Vagina (tissue), 2 donors: ENCODE results near the gene HCRT. TPM values are rescaled to one million over a fixed set of nuclear protein-coding genes. Genes with fewer than 3 reads are reported as not detected.

Experiments used
- DNase-seq, 2 donors: peaks; one replicate each; pipeline ENCODE4 v3.0.0-alpha.2; 2017; ENCODE audit errors: extremely low spot score in 2 of 2
- H3K27ac ChIP-seq: fragments of 200-600 bp; sonication (generic); one replicate; pipeline ENCODE4 v1.5.1; 2019
- H3K27me3 ChIP-seq: fragments of 200-600 bp; sonication (generic); one replicate; pipeline ENCODE4 v1.5.1; 2019
- H3K36me3 ChIP-seq, 2 donors: fragments of 200-600 bp; sonication (generic); one replicate each; pipeline ENCODE4 v1.5.1; 2017 to 2019
- H3K4me1 ChIP-seq: fragments of 200-600 bp; sonication (generic); one replicate; pipeline ENCODE4 v1.5.1; 2019
- H3K4me3 ChIP-seq, 2 donors: fragments of 200-600 bp; sonication (generic); 1 replicate in 1 of 2; 2 replicates in 1 of 2; pipeline ENCODE4 v1.5.1; 2016 to 2019
- H3K9me3 ChIP-seq: fragments of 200-600 bp; sonication (generic); one replicate; pipeline ENCODE4 v1.5.1; 2019
- POLR2A ChIP-seq, 2 donors: fragments of 450-650 bp; IDR thresholded peaks; one replicate each; pipeline ENCODE4 v1.6.1; 2017; ENCODE audit warnings: antibody characterized with exemption in 2 of 2, mild to moderate bottlenecking in 2 of 2, moderate library complexity in 2 of 2
- POLR2AphosphoS5 ChIP-seq, 2 donors: sonication (generic); formaldehyde crosslinking; IDR thresholded peaks; one replicate each; pipeline ENCODE4 v1.9.0; 2017; ENCODE audit warnings: antibody characterized with exemption in 2 of 2, mild to moderate bottlenecking in 2 of 2, low read depth in 1 of 2; ENCODE audit not compliant: insufficient read depth in 1 of 2
- intact Hi-C: fragments of 100-400 bp; cut with DNase I; formaldehyde crosslinking; loops from one replicate; pipeline ENCODE4 v1.15.1; 2023
- total RNA-seq: library from RNA; depleted of rRNA; stranded (reverse); fragments of >200 nt; gene quantifications from one replicate; pipeline ENCODE4 v1.2.3, GENCODE V29; 2016
- TF ChIP-seq, protein P1 (sequence below), 3 experiments: fragments of 450-650 bp in 2 of 3; fragments of 200-600 bp in 1 of 3; sonication (generic) in 1 of 3; IDR thresholded peaks; one replicate each; pipeline ENCODE4 v1.5.1; 2017 to 2019; ENCODE audit warnings: antibody characterized with exemption in 3 of 3, mild to moderate bottlenecking in 2 of 3, moderate library complexity in 2 of 3

Gene HCRT
- total RNA-seq, 1 donor from 2014 or later, result not detected

DNA sequence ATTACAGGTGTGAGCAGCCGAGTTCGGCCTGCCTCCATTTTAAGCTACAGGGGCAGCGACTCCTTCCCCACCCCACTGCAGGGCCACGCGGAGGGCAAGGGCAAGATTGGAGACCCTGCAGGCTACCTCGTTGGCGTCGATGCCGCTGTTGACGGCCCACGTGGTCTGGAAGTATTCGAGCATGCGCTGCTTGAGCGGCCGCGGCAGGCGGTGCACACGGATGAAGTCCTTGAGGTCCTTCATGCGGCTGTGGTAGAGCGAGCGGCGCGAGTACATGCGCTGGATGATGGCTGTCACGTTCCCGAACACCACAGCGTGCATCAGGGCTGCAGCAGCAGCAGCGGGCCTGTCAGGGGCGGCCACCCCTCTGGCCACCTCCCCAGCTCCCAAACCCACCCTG lies 15.9 kb downstream of the HCRT start:
- TF ChIP-seq POLR2A (IDR thresholded peaks at IDR 0.05) (no peak), POLR2AphosphoS5 (IDR thresholded peaks at IDR 0.05; ENCODE audit: insufficient read depth in 1 of 2, low read depth in 1 of 2) (no peak)
- TF ChIP-seq, protein P1, sequence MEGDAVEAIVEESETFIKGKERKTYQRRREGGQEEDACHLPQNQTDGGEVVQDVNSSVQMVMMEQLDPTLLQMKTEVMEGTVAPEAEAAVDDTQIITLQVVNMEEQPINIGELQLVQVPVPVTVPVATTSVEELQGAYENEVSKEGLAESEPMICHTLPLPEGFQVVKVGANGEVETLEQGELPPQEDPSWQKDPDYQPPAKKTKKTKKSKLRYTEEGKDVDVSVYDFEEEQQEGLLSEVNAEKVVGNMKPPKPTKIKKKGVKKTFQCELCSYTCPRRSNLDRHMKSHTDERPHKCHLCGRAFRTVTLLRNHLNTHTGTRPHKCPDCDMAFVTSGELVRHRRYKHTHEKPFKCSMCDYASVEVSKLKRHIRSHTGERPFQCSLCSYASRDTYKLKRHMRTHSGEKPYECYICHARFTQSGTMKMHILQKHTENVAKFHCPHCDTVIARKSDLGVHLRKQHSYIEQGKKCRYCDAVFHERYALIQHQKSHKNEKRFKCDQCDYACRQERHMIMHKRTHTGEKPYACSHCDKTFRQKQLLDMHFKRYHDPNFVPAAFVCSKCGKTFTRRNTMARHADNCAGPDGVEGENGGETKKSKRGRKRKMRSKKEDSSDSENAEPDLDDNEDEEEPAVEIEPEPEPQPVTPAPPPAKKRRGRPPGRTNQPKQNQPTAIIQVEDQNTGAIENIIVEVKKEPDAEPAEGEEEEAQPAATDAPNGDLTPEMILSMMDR (IDR thresholded peaks at IDR 0.05), result no peak
- H3K36me3 ChIP-seq, result no peaks in the 10 kb centered on the region
- no peak for DNase-seq
- no peak overlapping the region for H3K27ac ChIP-seq
- no peaks in the 10 kb centered on the region for H3K9me3 ChIP-seq
- intact Hi-C loops, result no loop called here
- H3K4me1 ChIP-seq, result no peaks in the 10 kb centered on the region
- H3K27me3 ChIP-seq, result no peaks in the 10 kb centered on the region
- no peak overlapping the region for H3K4me3 ChIP-seq

DNA sequence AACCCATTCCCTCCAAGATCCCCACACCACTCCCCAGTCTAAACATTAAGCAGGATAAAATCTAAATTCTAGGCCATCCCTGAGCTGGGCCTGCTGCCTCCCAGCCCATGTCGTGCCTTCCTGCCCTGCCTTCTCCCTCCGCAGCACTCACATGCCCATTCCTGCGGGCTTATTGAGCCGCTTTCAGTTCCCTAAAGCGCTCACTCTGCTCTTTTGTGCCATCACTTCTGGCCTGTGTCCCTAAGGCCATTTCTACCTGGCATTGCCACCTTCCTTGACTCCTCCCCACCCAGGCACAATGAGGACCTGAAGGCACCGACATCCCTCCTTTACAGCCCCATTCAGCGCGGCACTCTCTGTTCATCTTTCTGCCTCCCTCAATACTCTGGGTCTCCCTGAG lies 17.4 kb downstream of the HCRT start:
- H3K4me3 ChIP-seq, result no peak overlapping the region
- no peaks in the 10 kb centered on the region for H3K9me3 ChIP-seq
- H3K27ac ChIP-seq, result no peak overlapping the region
- no peaks in the 10 kb centered on the region for H3K27me3 ChIP-seq
- H3K4me1 ChIP-seq, result no peaks in the 10 kb centered on the region
- intact Hi-C loops, result no loop called here
- no peaks in the 10 kb centered on the region for H3K36me3 ChIP-seq
- TF ChIP-seq POLR2A (IDR thresholded peaks at IDR 0.05) (no peak), POLR2AphosphoS5 (IDR thresholded peaks at IDR 0.05; ENCODE audit: insufficient read depth in 1 of 2, low read depth in 1 of 2) (no peak)
- TF ChIP-seq, protein P1 (IDR thresholded peaks at IDR 0.05), result no peak
- no peak for DNase-seq

DNA sequence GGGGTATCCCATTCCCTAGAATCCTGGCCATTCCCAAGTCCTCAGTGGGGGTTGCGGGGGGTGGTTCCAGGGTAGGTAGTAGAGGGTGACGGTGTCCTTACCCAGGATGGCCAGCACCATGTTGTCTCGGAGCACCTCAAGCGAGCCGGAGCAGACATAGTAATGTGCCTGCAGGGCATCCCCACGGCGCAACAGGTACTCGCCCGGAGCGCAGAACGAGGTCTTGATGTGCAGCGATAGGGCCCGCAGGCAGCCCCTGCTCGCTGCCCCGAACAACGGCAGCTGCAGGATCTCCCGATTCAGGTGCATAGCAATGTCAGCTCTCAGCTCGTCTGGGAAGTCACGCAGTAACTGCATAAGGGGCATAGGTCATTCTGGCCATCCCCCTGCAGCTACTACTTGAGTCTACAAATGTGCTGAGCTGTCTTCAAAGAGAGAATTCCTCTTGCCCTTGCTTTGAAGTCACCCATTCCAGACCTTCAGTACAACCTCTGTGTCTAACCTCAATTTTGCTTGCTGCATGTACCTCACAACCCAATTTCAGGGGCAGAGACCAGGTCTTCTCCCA lies 19.0 kb downstream of the HCRT start:
- DNase-seq, result no peak
- Histone ChIP-seq H3K9me3 (no peaks in the 10 kb centered on the region), H3K27me3 (no peaks in the 10 kb centered on the region), H3K27ac (no peak overlapping the region), H3K36me3 (no peaks in the 10 kb centered on the region), H3K4me1 (no peaks in the 10 kb centered on the region), H3K4me3 (no peak overlapping the region)
- TF ChIP-seq, protein P1 (IDR thresholded peaks at IDR 0.05), result no peak
- TF ChIP-seq POLR2A (IDR thresholded peaks at IDR 0.05), result no peak
- no peak for TF ChIP-seq POLR2AphosphoS5 (IDR thresholded peaks at IDR 0.05; ENCODE audit: insufficient read depth in 1 of 2, low read depth in 1 of 2)
- intact Hi-C loops, result no loop called here

DNA sequence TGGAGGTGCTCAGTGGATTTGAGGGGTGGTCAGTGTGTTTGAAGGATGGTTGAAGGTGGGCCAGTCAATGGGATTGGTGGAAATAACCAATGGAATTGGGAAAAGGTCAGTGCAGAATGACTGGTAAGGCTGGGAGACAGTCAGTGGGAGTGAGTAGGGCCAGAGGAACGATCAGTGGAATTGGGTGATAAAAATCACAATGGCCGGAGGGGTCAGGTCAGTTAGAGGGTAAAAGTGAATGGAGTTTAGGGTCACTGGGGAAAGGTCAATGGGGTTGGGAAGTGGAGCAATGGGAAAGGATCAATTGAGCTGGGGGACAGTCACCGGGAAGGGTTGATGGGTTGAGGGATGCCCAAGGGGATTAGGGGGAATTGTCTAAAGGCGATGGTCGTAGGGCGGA lies 19.5 kb downstream of the HCRT start:
- Histone ChIP-seq H3K27ac (no peak overlapping the region), H3K4me1 (no peaks in the 10 kb centered on the region), H3K36me3 (no peaks in the 10 kb centered on the region), H3K4me3 (no peak overlapping the region), H3K27me3 (no peaks in the 10 kb centered on the region), H3K9me3 (no peaks in the 10 kb centered on the region)
- intact Hi-C loops, result no loop called here
- no peak for DNase-seq
- no peak for TF ChIP-seq POLR2AphosphoS5 (IDR thresholded peaks at IDR 0.05; ENCODE audit: insufficient read depth in 1 of 2, low read depth in 1 of 2)

DNA sequence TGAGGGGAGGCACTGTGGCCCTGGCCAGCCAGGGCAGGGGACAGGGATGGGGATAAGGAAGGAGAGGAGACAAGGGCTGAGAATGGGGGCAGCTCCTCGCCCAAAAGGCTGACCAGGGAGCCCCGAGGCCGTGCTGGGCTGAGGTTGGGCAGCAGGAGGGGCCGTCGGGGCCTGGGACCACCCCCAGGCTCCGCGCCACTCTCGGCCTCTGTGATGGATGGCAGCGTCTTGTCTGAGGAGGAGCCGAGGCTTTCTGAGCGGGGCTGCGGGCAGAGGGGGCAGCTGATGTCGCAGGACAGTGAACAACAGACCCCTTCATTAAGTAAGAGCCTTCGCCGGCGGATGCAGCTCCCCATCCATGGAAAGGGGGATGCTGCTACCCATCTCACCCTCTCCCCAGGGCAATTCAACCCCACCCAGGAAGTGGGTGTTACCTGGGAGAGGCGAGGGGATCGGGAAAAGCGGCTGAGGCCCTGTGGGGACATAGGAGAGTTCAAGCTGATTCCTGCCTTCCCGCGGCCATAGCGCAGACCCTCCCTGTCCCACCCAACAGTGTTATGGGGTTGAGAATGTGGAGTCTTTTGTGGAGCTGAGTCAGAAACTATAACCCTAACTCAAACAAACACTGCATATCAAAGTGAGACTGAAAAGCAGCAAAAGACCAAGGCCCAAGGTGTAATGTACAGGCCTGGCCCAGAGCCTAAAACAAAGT lies 21.4 kb downstream of the HCRT start:
- no peak overlapping the region for H3K27ac ChIP-seq
- intact Hi-C loops, result no loop called here
- no peaks in the 10 kb centered on the region for H3K27me3 ChIP-seq
- no peaks in the 10 kb centered on the region for H3K9me3 ChIP-seq
- H3K36me3 ChIP-seq, result no peaks in the 10 kb centered on the region
- DNase-seq, result no peak
- TF ChIP-seq, protein P1 (IDR thresholded peaks at IDR 0.05), result no peak
- TF ChIP-seq POLR2A (IDR thresholded peaks at IDR 0.05) (no peak), POLR2AphosphoS5 (IDR thresholded peaks at IDR 0.05; ENCODE audit: insufficient read depth in 1 of 2, low read depth in 1 of 2) (no peak)
- no peak overlapping the region for H3K4me3 ChIP-seq
- no peaks in the 10 kb centered on the region for H3K4me1 ChIP-seq
